ENCODE data around the gene ST6GALNAC3.
A peak's percentile ranks its signal among the peaks of the same experiment; 100 is the strongest.
"Not testable (repeated sequence)": the region's sequence is repeated elsewhere in the genome, so short reads cannot be mapped to it uniquely, and the experiment has no call there.

The ST6GALNAC3 gene

GRCh38 chr1:76203127-76203526 is 128.6 kb downstream of the ST6GALNAC3 start:
- DNase-seq, result no peak

GRCh38 chr1:76209238-76209637 is 134.7 kb downstream of the ST6GALNAC3 start:
- DNase-seq, result no peak

- no peak for DNase-seq
These were observed 135.1 kb downstream of the ST6GALNAC3 start for GRCh38 chr1:76209648-76210047.

- no peak for DNase-seq
These were observed 135.6 kb downstream of the ST6GALNAC3 start for GRCh38 chr1:76210160-76210559.

- DNase-seq, result peak; percentile 6
These were observed 144.3 kb downstream of the ST6GALNAC3 start for GRCh38 chr1:76218888-76219287.

GRCh38 chr1:76219366-76219818 is 144.8 kb downstream of the ST6GALNAC3 start:
- no peak for DNase-seq

GRCh38 chr1:76224752-76225151 is 150.2 kb downstream of the ST6GALNAC3 start:
- no peak for DNase-seq

- no peak for DNase-seq
These were observed 151.0 kb downstream of the ST6GALNAC3 start for GRCh38 chr1:76225526-76225925.

GRCh38 chr1:76227621-76228020 is 153.1 kb downstream of the ST6GALNAC3 start:
- no peak for DNase-seq

GRCh38 chr1:76229279-76230005 is 154.9 kb downstream of the ST6GALNAC3 start:
- no peak for DNase-seq

- no peak for DNase-seq
These were observed 156.3 kb downstream of the ST6GALNAC3 start for GRCh38 chr1:76230842-76231281.

GRCh38 chr1:76231320-76231719 is 156.8 kb downstream of the ST6GALNAC3 start:
- DNase-seq, result no peak

- peak; percentile 30 for DNase-seq
These were observed 158.1 kb downstream of the ST6GALNAC3 start for GRCh38 chr1:76232666-76233065.

- DNase-seq, result no peak
These were observed 159.5 kb downstream of the ST6GALNAC3 start for GRCh38 chr1:76234061-76234460.

GRCh38 chr1:76237211-76237610 is 162.7 kb downstream of the ST6GALNAC3 start:
- DNase-seq, result no peak

GRCh38 chr1:76238094-76238628 is 163.6 kb downstream of the ST6GALNAC3 start:
- DNase-seq, result no peak

GRCh38 chr1:76239470-76239918 is 164.9 kb downstream of the ST6GALNAC3 start:
- DNase-seq, result no peak

GRCh38 chr1:76240316-76240715 is 165.8 kb downstream of the ST6GALNAC3 start:
- DNase-seq, result peak; percentile 77

- not testable (repeated sequence) for DNase-seq
These were observed 168.0 kb downstream of the ST6GALNAC3 start for GRCh38 chr1:76242587-76242986.

- DNase-seq, result no peak
These were observed 172.8 kb downstream of the ST6GALNAC3 start for GRCh38 chr1:76247261-76247852.

- no peak for DNase-seq
These were observed 175.7 kb downstream of the ST6GALNAC3 start for GRCh38 chr1:76250271-76250670.

- DNase-seq, result no peak
These were observed 177.9 kb downstream of the ST6GALNAC3 start for GRCh38 chr1:76252431-76252830.

GRCh38 chr1:76254104-76255030 is 179.8 kb downstream of the ST6GALNAC3 start:
- DNase-seq, result peak; percentile 62
